LoVo (cell line): ENCODE measurements around the gene CAPN10.

Source experiments
- DNase-seq: peaks from one replicate; pipeline ENCODE4 v3.0.0-alpha.2; 2016; ENCODE audit warnings: low spot score

Gene CAPN10

GRCh38 chr2:240575101-240575965 lies 11.2 kb upstream of the CAPN10 start:
- DNase-seq: no peak

- DNase-seq: no peak
Observed at GRCh38 chr2:240576036-240576435, 10.5 kb upstream of the CAPN10 start.

GRCh38 chr2:240576436-240577205 lies 9.9 kb upstream of the CAPN10 start:
- DNase-seq: no peak

DNA sequence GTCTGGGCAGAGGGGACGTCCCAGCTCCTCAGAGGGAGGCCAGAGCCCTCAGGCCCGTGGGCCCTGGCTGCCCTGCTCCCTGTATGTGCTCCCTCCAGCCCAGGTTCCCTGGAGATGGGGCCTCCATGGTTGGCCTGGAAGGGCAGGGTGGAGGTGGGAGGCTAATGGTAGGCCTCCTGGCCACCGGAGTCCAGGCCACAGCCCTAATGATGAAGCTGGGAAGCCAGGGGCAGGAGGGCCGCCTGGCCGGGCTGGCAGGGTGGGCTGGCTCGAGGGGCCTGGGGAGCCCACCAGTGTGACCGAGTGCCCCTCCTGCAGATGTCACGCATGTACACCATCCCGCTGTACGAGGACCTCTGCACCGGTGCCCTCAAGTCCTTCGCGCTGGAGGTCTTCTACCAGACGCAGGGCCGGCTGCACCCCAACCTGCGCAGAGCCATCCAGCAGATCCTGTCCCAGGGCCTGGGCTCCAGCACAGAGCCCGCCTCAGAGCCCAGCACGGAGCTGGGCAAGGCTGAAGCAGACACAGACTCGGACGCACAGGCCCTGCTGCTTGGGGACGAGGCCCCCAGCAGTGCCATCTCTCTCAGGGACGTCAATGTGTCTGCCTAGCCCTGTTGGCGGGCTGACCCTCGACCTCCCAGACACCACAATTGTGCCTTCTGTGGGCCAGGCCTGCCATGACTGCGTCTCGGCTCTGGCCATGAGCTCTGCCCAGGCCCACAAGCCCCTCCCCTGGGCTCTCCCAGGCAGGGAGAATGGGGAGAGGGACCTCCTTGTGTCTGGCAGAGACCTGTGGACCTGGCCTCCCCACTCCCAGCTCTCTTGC lies 9.0 kb upstream of the CAPN10 start:
- no peak for DNase-seq

DNA sequence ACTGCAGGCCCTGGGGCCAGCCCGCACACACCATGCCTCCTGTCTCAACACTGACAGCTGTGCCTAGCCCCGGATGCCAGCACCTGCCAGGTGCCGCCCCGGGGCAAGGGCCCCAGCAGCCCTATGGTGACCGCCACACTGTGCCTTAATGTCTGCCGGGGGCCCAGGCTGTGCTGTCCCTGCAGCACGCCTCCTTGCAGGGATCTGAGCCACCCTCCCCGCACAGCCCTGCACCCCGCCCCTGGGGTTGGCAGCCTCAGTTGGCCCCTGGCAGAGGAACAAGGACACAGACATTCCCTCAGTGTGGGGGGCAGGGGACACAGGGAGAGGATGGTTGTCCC lies 8.5 kb upstream of the CAPN10 start:
- no peak for DNase-seq

DNA sequence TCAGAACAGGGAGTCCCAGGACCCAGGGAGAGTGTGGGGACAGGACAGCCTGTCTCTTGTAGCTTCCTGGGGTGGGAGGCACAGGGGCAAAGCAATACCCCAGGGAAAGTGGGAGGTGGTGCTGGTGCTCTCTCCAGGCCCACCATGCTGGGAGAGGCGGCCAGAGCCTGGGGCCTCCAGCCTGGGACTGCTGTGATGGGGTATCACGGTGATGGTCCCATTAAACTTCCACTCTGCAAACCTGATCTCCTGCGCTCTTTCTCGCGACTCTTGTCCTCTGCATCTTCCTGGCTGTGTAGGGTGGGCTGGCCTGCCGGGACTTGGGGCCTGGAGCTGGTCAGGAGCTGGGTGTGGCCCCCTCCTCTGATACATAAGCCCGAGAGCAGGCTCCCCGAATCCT lies 8.0 kb upstream of the CAPN10 start:
- no peak for DNase-seq

- no peak for DNase-seq
Observed at GRCh38 chr2:240579071-240579762, 7.3 kb upstream of the CAPN10 start.

- peak; percentile 84 for DNase-seq
Observed at GRCh38 chr2:240579771-240580614, 6.5 kb upstream of the CAPN10 start.

GRCh38 chr2:240581811-240582210 lies 4.7 kb upstream of the CAPN10 start:
- DNase-seq: no peak

DNA sequence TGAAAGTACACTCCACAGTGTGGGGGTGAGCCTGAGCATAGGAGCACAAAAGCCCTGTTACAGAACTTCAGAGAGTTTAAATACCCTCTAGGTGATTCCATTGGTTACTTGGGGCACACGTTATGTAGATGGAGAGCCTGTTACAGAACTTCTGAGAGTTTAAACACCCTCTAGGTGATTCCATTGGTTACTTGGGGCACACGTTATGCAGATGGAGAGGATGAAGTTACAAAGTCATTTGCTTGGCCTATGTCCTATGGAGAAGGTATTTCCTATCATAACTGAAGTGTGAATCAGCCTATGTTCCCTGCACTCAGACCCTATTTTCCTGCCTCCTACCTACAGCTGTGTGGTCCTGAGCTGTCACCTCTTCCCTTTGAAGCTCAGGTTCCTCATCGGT lies 3.8 kb upstream of the CAPN10 start:
- no peak for DNase-seq

DNA sequence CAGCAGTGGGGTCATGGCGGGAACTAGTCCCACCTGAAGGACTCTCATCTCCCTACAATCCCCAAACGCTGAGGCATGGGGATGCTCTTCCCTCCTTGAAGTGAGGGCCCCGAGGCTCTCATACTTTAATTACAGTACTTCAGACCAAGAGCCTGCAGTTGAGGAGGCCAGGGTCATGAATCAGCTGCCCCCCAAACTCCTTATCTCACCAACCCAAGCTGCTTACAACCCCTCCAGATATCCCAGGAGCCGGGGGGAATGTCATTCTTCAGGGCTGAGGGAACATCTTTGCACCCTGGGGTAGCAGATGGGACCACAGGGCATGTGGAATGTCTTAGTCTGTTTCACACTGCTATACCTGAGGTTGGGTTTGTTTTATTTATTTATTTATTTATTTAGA lies 2.8 kb upstream of the CAPN10 start:
- DNase-seq: no peak

DNA sequence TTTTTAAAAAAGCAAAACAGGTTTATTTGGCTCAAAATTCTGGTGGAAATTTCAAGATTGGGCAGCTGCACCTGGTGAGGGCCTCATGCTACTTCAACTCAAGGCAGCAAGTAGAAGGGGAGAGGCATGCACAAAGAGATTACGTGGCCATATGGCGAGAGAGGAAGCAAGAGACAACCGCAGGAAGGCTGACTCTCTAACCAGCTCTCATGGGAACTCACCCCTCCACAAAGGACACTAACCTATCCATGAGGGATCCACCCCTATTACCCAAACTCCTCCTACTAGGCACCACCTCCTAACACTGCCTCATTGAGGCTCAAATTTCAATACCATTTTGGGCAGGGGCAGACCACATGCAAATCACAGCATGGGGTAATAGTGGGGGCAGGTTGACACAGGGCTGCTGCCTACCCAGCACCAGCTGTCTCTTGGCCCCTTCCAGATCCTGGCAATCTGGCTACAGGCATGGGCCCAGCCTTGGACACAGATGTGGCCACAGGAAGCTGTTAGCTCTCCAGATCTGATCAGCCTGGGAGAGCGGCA lies 2.0 kb upstream of the CAPN10 start:
- DNase-seq: no peak

DNA sequence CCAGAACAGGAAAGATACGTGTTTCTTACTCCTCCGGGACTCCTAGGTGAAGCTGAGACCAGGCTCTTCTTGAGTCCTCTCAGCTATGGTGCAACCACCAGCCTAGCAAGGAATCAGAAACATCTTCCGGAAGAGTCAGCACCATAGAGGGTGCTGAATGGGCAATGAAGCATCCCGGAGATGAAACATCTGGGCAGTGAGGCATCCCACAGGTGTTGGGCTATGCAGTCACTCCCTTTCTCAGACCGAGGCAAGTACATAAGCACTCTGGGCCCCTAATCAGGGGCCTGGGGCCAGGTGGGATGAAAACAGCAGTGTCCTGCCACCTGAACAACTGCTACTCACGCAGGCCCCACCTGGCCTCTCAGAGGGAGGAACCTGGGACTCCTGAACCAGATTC lies 1.4 kb upstream of the CAPN10 start:
- no peak for DNase-seq

GRCh38 chr2:240585681-240586197 lies 795 bp upstream of the CAPN10 start:
- DNase-seq: no peak

- DNase-seq: no peak
Observed at GRCh38 chr2:240586919-240587800, 626 bp downstream of the CAPN10 start.

- DNase-seq: no peak
Observed at GRCh38 chr2:240588006-240588655, 1.6 kb downstream of the CAPN10 start.

GRCh38 chr2:240588669-240589068 lies 2.1 kb downstream of the CAPN10 start:
- DNase-seq: no peak

- DNase-seq: no peak
Observed at GRCh38 chr2:240589375-240589774, 2.8 kb downstream of the CAPN10 start.
